Effector memory CD8-positive, alpha-beta T cell (primary cell): Measurements from ENCODE around the gene SLIT3.

ENCODE experiments used
- ATAC-seq: fragments of 150-1000 bp; cut with Tn5 transposase; replicated peaks from 2 replicates; pipeline ENCODE4 v1.10.0; 2021; ENCODE audit warnings: mild to moderate bottlenecking, moderate library complexity
- DNase-seq, 3 experiments: peaks; one replicate each; pipeline ENCODE4 v3.0.0; 2021
- H3K27ac Mint-ChIP-seq, 2 donors: one replicate each; pipeline ENCODE4 v1.8.0; 2022; ENCODE audit warnings: mild to moderate bottlenecking in 2 of 2, mixed read lengths in 2 of 2, moderate library complexity in 2 of 2
- H3K27me3 Mint-ChIP-seq, 2 donors: one replicate each; pipeline ENCODE4 v1.8.0; 2022; ENCODE audit warnings: mixed read lengths in 2 of 2
- H3K36me3 Mint-ChIP-seq: one replicate; pipeline ENCODE4 v1.8.0; 2022; ENCODE audit warnings: mild to moderate bottlenecking, moderate library complexity, mixed read lengths; ENCODE audit not compliant: insufficient read depth
- H3K4me1 Mint-ChIP-seq, 2 donors: one replicate each; pipeline ENCODE4 v1.8.0; 2022; ENCODE audit warnings: low read depth in 2 of 2, mixed read lengths in 2 of 2
- H3K4me3 Mint-ChIP-seq, 2 donors: one replicate each; pipeline ENCODE4 v1.8.0; 2022; ENCODE audit warnings: mild to moderate bottlenecking in 2 of 2, mixed read lengths in 2 of 2, moderate library complexity in 2 of 2
- H3K9me3 Mint-ChIP-seq, 2 donors: one replicate each; pipeline ENCODE4 v1.8.0; 2022; ENCODE audit warnings: mixed read lengths in 2 of 2

The SLIT3 gene

GRCh38 chr5:169185626-169186025, 115.3 kb downstream of the SLIT3 start:
- Mint-ChIP-seq H3K9me3 (no peaks in the 10 kb centered on the region), H3K4me1 (no peaks in the 10 kb centered on the region), H3K27ac (no peak overlapping the region), H3K36me3 (no peaks in the 10 kb centered on the region), H3K4me3 (no peak overlapping the region), H3K27me3 (peaks cover 0 to 4% of the 10 kb centered on the region in 2 donors)
- no peak for ATAC-seq
- DNase-seq = no peak

GRCh38 chr5:169183576-169183975, 117.4 kb downstream of the SLIT3 start:
- Mint-ChIP-seq H3K9me3 (no peaks in the 10 kb centered on the region), H3K4me1 (no peaks in the 10 kb centered on the region), H3K4me3 (no peak overlapping the region), H3K27me3 (peaks cover 0 to under 1% of the 10 kb centered on the region in 2 donors), H3K36me3 (no peaks in the 10 kb centered on the region), H3K27ac (no peak overlapping the region)
- DNase-seq (no peak), ATAC-seq (no peak)

- H3K4me3 Mint-ChIP-seq = no peak overlapping the region
- DNase-seq = no peak
- no peaks in the 10 kb centered on the region for H3K27me3 Mint-ChIP-seq
- no peaks in the 10 kb centered on the region for H3K36me3 Mint-ChIP-seq
- ATAC-seq = no peak
- no peaks in the 10 kb centered on the region for H3K4me1 Mint-ChIP-seq
- H3K9me3 Mint-ChIP-seq = no peaks in the 10 kb centered on the region
- H3K27ac Mint-ChIP-seq = no peak overlapping the region
Measured at GRCh38 chr5:169182797-169183196, 118.1 kb downstream of the SLIT3 start.

- Mint-ChIP-seq H3K4me3 (no peak overlapping the region), H3K36me3 (no peaks in the 10 kb centered on the region), H3K9me3 (no peaks in the 10 kb centered on the region), H3K27ac (no peak overlapping the region), H3K27me3 (no peaks in the 10 kb centered on the region), H3K4me1 (no peaks in the 10 kb centered on the region)
- DNase-seq = no peak
- ATAC-seq = no peak
Measured at GRCh38 chr5:169181814-169182213, 119.1 kb downstream of the SLIT3 start.

GRCh38 chr5:169178754-169179153, 122.2 kb downstream of the SLIT3 start:
- H3K4me3 Mint-ChIP-seq = no peak overlapping the region
- ATAC-seq (no peak), DNase-seq (no peak)
- H3K4me1 Mint-ChIP-seq = no peaks in the 10 kb centered on the region
- no peaks in the 10 kb centered on the region for H3K9me3 Mint-ChIP-seq
- H3K27me3 Mint-ChIP-seq = no peaks in the 10 kb centered on the region
- H3K27ac Mint-ChIP-seq = no peak overlapping the region
- H3K36me3 Mint-ChIP-seq = no peaks in the 10 kb centered on the region

GRCh38 chr5:169178274-169178673, 122.7 kb downstream of the SLIT3 start:
- no peaks in the 10 kb centered on the region for H3K27me3 Mint-ChIP-seq
- no peak for DNase-seq
- H3K9me3 Mint-ChIP-seq = no peaks in the 10 kb centered on the region
- H3K27ac Mint-ChIP-seq = no peak overlapping the region
- ATAC-seq = no peak
- H3K4me1 Mint-ChIP-seq = no peaks in the 10 kb centered on the region
- no peaks in the 10 kb centered on the region for H3K36me3 Mint-ChIP-seq
- no peak overlapping the region for H3K4me3 Mint-ChIP-seq

GRCh38 chr5:169176709-169177694, 123.9 kb downstream of the SLIT3 start:
- H3K27ac Mint-ChIP-seq = no peak overlapping the region
- no peaks in the 10 kb centered on the region for H3K4me1 Mint-ChIP-seq
- DNase-seq = no peak

GRCh38 chr5:169175733-169176132, 125.2 kb downstream of the SLIT3 start:
- Mint-ChIP-seq H3K4me1 (no peaks in the 10 kb centered on the region), H3K4me3 (no peak overlapping the region), H3K27ac (no peak overlapping the region), H3K36me3 (no peaks in the 10 kb centered on the region), H3K27me3 (peaks cover 0 to 8% of the 10 kb centered on the region in 2 donors), H3K9me3 (peaks cover 0 to 7% of the 10 kb centered on the region in 2 donors)
- no peak for ATAC-seq
- no peak for DNase-seq

More at GRCh38 chr5:169176709-169177694, 123.9 kb downstream of the SLIT3 start:
- Mint-ChIP-seq H3K4me3 (no peak overlapping the region), H3K36me3 (no peaks in the 10 kb centered on the region), H3K27me3 (no peaks in the 10 kb centered on the region), H3K9me3 (peaks cover 0 to under 1% of the 10 kb centered on the region in 2 donors)
- ATAC-seq = no peak

- H3K4me3 Mint-ChIP-seq = no peak overlapping the region
- ATAC-seq = no peak
- no peak for DNase-seq
- peaks cover 0 to 7% of the 10 kb centered on the region in 2 donors for H3K9me3 Mint-ChIP-seq
- no peak overlapping the region for H3K27ac Mint-ChIP-seq
- no peaks in the 10 kb centered on the region for H3K4me1 Mint-ChIP-seq
- peaks cover 0 to 8% of the 10 kb centered on the region in 2 donors for H3K27me3 Mint-ChIP-seq
- H3K36me3 Mint-ChIP-seq = no peaks in the 10 kb centered on the region
Measured at GRCh38 chr5:169174923-169175322, 126.0 kb downstream of the SLIT3 start.

- no peak overlapping the region for H3K27ac Mint-ChIP-seq
- peaks cover 0 to 7% of the 10 kb centered on the region in 2 donors for H3K9me3 Mint-ChIP-seq
- no peak overlapping the region for H3K4me3 Mint-ChIP-seq
- no peak for ATAC-seq
- DNase-seq = no peak
- H3K36me3 Mint-ChIP-seq = no peaks in the 10 kb centered on the region
- peaks cover 0 to 8% of the 10 kb centered on the region in 2 donors for H3K27me3 Mint-ChIP-seq
- no peaks in the 10 kb centered on the region for H3K4me1 Mint-ChIP-seq
Measured at GRCh38 chr5:169173372-169173771, 127.6 kb downstream of the SLIT3 start.

GRCh38 chr5:169171515-169171914, 129.4 kb downstream of the SLIT3 start:
- Mint-ChIP-seq H3K27ac (no peak overlapping the region), H3K27me3 (peaks cover 0 to 8% of the 10 kb centered on the region in 2 donors), H3K4me1 (no peaks in the 10 kb centered on the region), H3K36me3 (no peaks in the 10 kb centered on the region), H3K4me3 (no peak overlapping the region), H3K9me3 (peaks cover 0 to 7% of the 10 kb centered on the region in 2 donors)
- ATAC-seq (no peak), DNase-seq (no peak)

GRCh38 chr5:169169783-169170182, 131.2 kb downstream of the SLIT3 start:
- Mint-ChIP-seq H3K36me3 (no peaks in the 10 kb centered on the region), H3K27me3 (peaks cover 0 to 8% of the 10 kb centered on the region in 2 donors), H3K4me3 (no peak overlapping the region), H3K4me1 (no peaks in the 10 kb centered on the region), H3K9me3 (peaks cover 0 to 7% of the 10 kb centered on the region in 2 donors), H3K27ac (no peak overlapping the region)
- ATAC-seq (no peak), DNase-seq (no peak)

GRCh38 chr5:169168280-169168679, 132.7 kb downstream of the SLIT3 start:
- H3K4me1 Mint-ChIP-seq = no peaks in the 10 kb centered on the region
- H3K9me3 Mint-ChIP-seq = peaks cover 0 to 7% of the 10 kb centered on the region in 2 donors
- DNase-seq (no peak), ATAC-seq (no peak)
- H3K27ac Mint-ChIP-seq = no peak overlapping the region
- H3K4me3 Mint-ChIP-seq = no peak overlapping the region
- no peaks in the 10 kb centered on the region for H3K36me3 Mint-ChIP-seq
- peaks cover 0 to 8% of the 10 kb centered on the region in 2 donors for H3K27me3 Mint-ChIP-seq

- no peak for DNase-seq
- Mint-ChIP-seq H3K4me3 (no peak overlapping the region), H3K9me3 (peaks cover 2 to 11% of the 10 kb centered on the region in 2 donors), H3K27me3 (no peaks in the 10 kb centered on the region), H3K27ac (no peak overlapping the region), H3K4me1 (no peaks in the 10 kb centered on the region), H3K36me3 (no peaks in the 10 kb centered on the region)
- ATAC-seq = no peak
Measured at GRCh38 chr5:169166078-169166477, 134.9 kb downstream of the SLIT3 start.
